Stimulated activated CD8-positive, alpha-beta memory T cell treated with anti-CD3 and anti-CD28 coated beads, Interleukin-4, amount 100 ng/mL, for 48 hours (primary cell): ENCODE data around the gene PPP5C.
"Not testable (repeated sequence)": the region's sequence is repeated elsewhere in the genome, so short reads cannot be mapped to it uniquely, and the experiment has no call there.

Experiments
- DNase-seq: peaks from one replicate; pipeline ENCODE4 v3.0.0-alpha.2; 2020

Gene PPP5C

GRCh38 chr19:46411088-46411924 is 64.4 kb downstream of the PPP5C start:
- no peak for DNase-seq

GRCh38 chr19:46411925-46412649 is 65.2 kb downstream of the PPP5C start:
- DNase-seq: no peak

- no peak for DNase-seq
Observed at GRCh38 chr19:46412650-46413261, 65.9 kb downstream of the PPP5C start.

GRCh38 chr19:46413262-46414031 is 66.6 kb downstream of the PPP5C start, which contains the start of gene CCDC8:
Gene CCDC8, minus strand, starts transcription at chr19:46413564. Its CDS starts 754 bp downstream, at chr19:46412810.
- no peak for DNase-seq

- DNase-seq: not testable (repeated sequence)
Observed at GRCh38 chr19:46414899-46415298, 68.0 kb downstream of the PPP5C start.

- DNase-seq: peak; percentile 53
Observed at GRCh38 chr19:46415804-46416709, 69.2 kb downstream of the PPP5C start.

- no peak for DNase-seq
Observed at GRCh38 chr19:46420056-46420455, 73.2 kb downstream of the PPP5C start.

- DNase-seq: no peak
Observed at GRCh38 chr19:46422344-46422743, 75.5 kb downstream of the PPP5C start.

GRCh38 chr19:46423188-46423587 is 76.3 kb downstream of the PPP5C start:
- no peak for DNase-seq

- DNase-seq: no peak
Observed at GRCh38 chr19:46426035-46426505, 79.2 kb downstream of the PPP5C start.

- peak; percentile 61 for DNase-seq
Observed at GRCh38 chr19:46426506-46427162, 79.7 kb downstream of the PPP5C start.

GRCh38 chr19:46427518-46428045 is 80.7 kb downstream of the PPP5C start:
- DNase-seq: no peak

GRCh38 chr19:46428239-46429135 is 81.6 kb downstream of the PPP5C start, which contains the start of gene PNMA8C:
Gene PNMA8C, minus strand, starts transcription at chr19:46428936. Its CDS starts 577 bp downstream, at chr19:46428359.
- peak; percentile 74 for DNase-seq

- DNase-seq: no peak
Observed at GRCh38 chr19:46429999-46430398, 83.1 kb downstream of the PPP5C start.

- DNase-seq: no peak
Observed at GRCh38 chr19:46431824-46432223, 84.9 kb downstream of the PPP5C start.

- not testable (repeated sequence) for DNase-seq
Observed at GRCh38 chr19:46433470-46433869, 86.6 kb downstream of the PPP5C start.

GRCh38 chr19:46435009-46435408 is 88.1 kb downstream of the PPP5C start:
- no peak for DNase-seq

GRCh38 chr19:46435689-46436088 is 88.8 kb downstream of the PPP5C start:
- not testable (repeated sequence) for DNase-seq
